ENCODE data around the gene CIRBP. TPM values are rescaled to one million over a fixed set of nuclear protein-coding genes. Genes with fewer than 3 reads are reported as not detected.

The CIRBP gene
- total and polyA plus RNA-seq, 9 of the 15 experiments (the other 6 are each of a cell fraction or from before 2014, with no cell fraction given), result 20.5 to 327 (median 176) TPM

DNA sequence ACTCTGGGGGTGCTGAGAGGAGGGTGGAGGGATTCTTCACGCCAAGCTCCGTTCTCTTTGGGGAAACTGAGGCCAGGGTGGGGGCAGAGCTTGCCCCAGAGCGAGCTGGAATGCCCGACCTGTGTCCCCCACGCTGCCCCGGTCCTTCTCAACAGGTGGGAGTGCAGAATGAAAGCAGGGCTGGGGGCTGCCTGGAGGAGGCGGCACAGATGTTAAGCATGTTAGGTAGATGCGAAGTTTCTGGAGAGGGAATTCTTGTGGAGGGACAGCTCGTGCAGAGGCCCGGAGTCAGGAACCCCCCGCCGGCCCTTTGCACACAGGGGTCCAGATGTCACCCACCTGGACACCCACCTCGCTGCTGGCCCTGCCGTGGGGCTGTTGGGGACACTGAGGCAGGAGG is 25.6 kb downstream of the CIRBP start (continued):
- no peak for TF ChIP-seq REST (IDR thresholded peaks at IDR 0.05; ENCODE audit: borderline replicate concordance)
- TF ChIP-seq REST (CRISPR knock-in tag; IDR thresholded peaks at IDR 0.05; ENCODE audit: low read depth), result no peak

Measured in K562 (cell line).